Amygdala (tissue), 56 donors: ENCODE measurements around the gene RNU1-4.
"Not testable (repeated sequence)": the region's sequence is repeated elsewhere in the genome, so short reads cannot be mapped to it uniquely, and the experiment has no call there.

Experiments used
- DNase-seq, 56 donors: peaks; one replicate each; lab custom pipeline; 2025; lab: John Stamatoyannopoulos, UW

The RNU1-4 gene

GRCh38 chr1:16764820-16765655 is 24.7 kb downstream of the RNU1-4 start:
- peak in 2 of 56 donors; percentile 29 to 40 for DNase-seq

- peak in 23 of 56 donors; percentile 11 to 59 (median 26) for DNase-seq
Measured at GRCh38 chr1:16765731-16766605, 25.7 kb downstream of the RNU1-4 start.

GRCh38 chr1:16766689-16767256 is 26.5 kb downstream of the RNU1-4 start:
- DNase-seq: not testable (repeated sequence)

GRCh38 chr1:16770139-16770759 is 29.9 kb downstream of the RNU1-4 start:
- not testable (repeated sequence) for DNase-seq

- DNase-seq: not testable (repeated sequence)
Measured at GRCh38 chr1:16770896-16771446, 30.7 kb downstream of the RNU1-4 start.

GRCh38 chr1:16772275-16773204 is 32.2 kb downstream of the RNU1-4 start:
- DNase-seq: peak in 2 of 56 donors; percentile 20 to 41

- DNase-seq: not testable (repeated sequence)
Measured at GRCh38 chr1:16773205-16773596, 32.9 kb downstream of the RNU1-4 start.

GRCh38 chr1:16773723-16774122 is 33.4 kb downstream of the RNU1-4 start:
- not testable (repeated sequence) for DNase-seq

GRCh38 chr1:16774773-16775172 is 34.5 kb downstream of the RNU1-4 start:
- DNase-seq: not testable (repeated sequence)

GRCh38 chr1:16775290-16775689 is 35.0 kb downstream of the RNU1-4 start:
- DNase-seq: not testable (repeated sequence)

GRCh38 chr1:16776248-16776647 is 35.9 kb downstream of the RNU1-4 start:
- DNase-seq: not testable (repeated sequence)

- DNase-seq: not testable (repeated sequence)
Measured at GRCh38 chr1:16776835-16777234, 36.5 kb downstream of the RNU1-4 start.

- DNase-seq: not testable (repeated sequence)
Measured at GRCh38 chr1:16777821-16778220, 37.5 kb downstream of the RNU1-4 start.

- DNase-seq: not testable (repeated sequence)
Measured at GRCh38 chr1:16779525-16779924, 39.2 kb downstream of the RNU1-4 start.

- DNase-seq: not testable (repeated sequence)
Measured at GRCh38 chr1:16781033-16781432, 40.7 kb downstream of the RNU1-4 start.

GRCh38 chr1:16781625-16782024 is 41.3 kb downstream of the RNU1-4 start:
- DNase-seq: not testable (repeated sequence)

- not testable (repeated sequence) for DNase-seq
Measured at GRCh38 chr1:16784955-16785354, 44.6 kb downstream of the RNU1-4 start.

- DNase-seq: not testable (repeated sequence)
Measured at GRCh38 chr1:16786362-16786761, 46.0 kb downstream of the RNU1-4 start.

- not testable (repeated sequence) for DNase-seq
Measured at GRCh38 chr1:16787175-16787574, 46.9 kb downstream of the RNU1-4 start.
